GM10266 (cell line): ENCODE results near the gene MAP3K5.
"Not testable (repeated sequence)": the region's sequence is repeated elsewhere in the genome, so short reads cannot be mapped to it uniquely, and the experiment has no call there.

Source experiments
- DNase-seq: peaks from one replicate; pipeline ENCODE4 v3.0.0; 2012; ENCODE audit errors: extremely low spot score
- TF ChIP-seq, protein P1 (sequence below): IDR thresholded peaks from 2 replicates; pipeline ENCODE4 v1.5.1; 2012; ENCODE audit warnings: mild to moderate bottlenecking, low read depth; ENCODE audit not compliant: control insufficient read depth, insufficient read depth; ENCODE audit errors: missing control alignments

MAP3K5 gene

DNA sequence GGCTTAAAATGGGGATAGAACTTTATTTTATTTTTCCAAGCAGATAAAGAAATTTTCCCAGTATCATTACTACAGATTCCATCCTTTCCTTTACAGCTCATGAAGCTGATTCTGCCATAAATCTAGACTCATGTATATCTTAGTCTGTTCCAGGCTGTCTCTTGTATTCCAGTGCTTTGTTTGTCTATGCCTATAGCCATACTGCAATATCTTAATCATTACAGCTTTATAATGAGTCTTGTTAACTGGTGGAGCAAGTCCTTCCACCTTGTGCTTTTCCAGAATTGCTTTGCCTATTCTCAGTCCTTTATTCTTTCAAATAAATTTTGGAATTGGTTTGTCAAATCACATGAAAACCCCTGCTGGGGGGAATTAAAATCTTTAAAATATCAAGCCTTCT is 99.2 kb downstream of the MAP3K5 start:
- TF ChIP-seq, protein P1, sequence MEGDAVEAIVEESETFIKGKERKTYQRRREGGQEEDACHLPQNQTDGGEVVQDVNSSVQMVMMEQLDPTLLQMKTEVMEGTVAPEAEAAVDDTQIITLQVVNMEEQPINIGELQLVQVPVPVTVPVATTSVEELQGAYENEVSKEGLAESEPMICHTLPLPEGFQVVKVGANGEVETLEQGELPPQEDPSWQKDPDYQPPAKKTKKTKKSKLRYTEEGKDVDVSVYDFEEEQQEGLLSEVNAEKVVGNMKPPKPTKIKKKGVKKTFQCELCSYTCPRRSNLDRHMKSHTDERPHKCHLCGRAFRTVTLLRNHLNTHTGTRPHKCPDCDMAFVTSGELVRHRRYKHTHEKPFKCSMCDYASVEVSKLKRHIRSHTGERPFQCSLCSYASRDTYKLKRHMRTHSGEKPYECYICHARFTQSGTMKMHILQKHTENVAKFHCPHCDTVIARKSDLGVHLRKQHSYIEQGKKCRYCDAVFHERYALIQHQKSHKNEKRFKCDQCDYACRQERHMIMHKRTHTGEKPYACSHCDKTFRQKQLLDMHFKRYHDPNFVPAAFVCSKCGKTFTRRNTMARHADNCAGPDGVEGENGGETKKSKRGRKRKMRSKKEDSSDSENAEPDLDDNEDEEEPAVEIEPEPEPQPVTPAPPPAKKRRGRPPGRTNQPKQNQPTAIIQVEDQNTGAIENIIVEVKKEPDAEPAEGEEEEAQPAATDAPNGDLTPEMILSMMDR: no peak
- DNase-seq: no peak

DNA sequence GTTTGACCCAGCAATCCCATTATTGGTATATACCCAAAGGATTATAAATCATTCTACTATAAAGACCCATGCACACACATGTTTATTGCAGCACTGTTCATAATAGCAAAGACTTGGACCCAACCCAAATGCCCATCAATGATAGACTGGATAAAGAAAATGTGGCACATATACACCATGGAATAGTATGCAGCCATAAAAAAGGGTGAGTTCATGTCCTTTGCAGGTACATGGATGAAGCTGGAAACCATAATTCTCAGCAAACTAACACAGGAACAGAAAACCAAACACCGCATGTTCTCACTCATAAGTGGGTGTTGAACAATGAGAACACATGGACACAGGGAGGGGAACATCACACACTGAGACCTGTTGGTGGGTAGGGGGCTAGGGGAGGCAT is 104.4 kb downstream of the MAP3K5 start:
- not testable (repeated sequence) for DNase-seq

DNA sequence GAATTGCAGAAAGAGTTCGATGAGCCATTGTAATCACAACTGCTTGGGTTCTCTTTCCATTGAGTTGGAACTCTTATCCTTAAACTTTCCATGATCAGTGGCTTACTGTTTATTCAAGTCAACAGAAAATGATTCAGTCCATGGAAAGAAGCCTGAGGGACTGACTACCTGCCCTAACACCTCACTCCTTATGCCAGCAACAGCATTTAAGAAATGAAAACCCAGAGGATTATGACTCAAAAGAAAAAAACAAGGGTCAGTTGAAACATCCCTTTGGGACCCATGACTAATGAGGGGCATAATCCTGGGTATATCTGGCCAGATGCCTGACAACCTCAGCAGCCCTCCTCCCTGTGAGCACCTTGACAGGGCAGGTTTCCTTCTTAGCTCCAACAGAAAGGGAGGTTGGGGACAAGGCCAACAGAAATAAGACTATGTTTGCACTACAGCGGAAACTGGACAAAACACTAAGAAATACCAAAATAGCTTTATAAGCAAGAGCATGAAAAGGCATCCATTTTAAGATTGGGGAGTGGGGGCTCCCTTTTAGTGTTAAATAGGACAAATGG is 106.7 kb downstream of the MAP3K5 start:
- no peak for DNase-seq
- TF ChIP-seq, protein P1: no peak

DNA sequence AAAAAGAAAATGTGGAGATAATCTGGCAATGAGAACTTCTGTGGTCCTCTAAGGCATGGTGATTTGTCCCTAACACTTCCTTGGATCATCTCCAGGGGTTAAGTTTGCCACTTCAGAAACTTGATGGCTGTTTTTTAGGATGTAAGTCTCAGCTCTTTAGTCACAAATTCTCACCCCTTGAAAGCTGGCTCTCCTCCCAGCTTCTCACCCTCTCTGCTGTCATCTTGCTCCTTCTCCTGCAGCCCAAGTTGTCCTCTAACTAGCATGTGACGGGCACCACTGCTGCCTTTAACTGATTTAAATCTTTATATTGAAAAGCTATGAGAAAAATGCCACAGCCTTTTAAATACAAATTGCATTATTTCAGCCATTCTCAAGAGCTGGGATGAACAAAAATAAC is 107.8 kb downstream of the MAP3K5 start:
- TF ChIP-seq, protein P1: no peak
- DNase-seq: no peak

DNA sequence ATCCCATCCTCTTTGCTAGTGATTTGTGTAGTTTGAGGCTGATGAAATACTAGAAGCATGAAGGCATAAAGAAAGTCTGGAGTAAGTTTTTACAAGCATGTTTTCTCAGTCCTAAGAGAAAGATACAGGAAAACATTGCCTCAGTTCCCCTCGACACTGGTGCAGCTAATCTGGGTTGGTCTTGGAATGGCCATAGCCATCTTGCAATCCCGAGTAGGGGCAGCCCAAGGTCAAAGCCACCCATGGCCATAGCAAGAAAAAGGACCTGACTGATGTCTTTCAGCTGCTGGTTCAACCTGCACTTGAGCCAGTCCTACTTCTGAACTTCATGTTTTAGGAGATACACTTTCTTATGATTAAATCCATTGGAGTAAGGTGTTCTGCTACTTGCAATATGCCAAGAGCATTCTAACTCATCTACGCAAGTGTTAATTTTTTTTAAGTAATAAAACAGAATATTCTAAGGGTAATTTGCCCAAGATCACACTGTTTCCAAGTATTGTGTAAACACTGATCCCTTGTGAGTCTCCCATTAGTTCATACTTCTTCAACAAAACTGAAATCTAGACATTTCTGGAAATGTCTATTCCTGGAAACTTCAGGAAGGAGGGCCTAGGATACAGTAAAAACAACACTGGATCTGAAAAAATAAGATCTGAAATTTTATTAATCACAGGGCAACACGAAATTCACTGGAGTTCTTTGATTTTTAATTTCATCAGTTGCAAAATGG is 108.9 kb downstream of the MAP3K5 start:
- DNase-seq: no peak
- TF ChIP-seq, protein P1: no peak

DNA sequence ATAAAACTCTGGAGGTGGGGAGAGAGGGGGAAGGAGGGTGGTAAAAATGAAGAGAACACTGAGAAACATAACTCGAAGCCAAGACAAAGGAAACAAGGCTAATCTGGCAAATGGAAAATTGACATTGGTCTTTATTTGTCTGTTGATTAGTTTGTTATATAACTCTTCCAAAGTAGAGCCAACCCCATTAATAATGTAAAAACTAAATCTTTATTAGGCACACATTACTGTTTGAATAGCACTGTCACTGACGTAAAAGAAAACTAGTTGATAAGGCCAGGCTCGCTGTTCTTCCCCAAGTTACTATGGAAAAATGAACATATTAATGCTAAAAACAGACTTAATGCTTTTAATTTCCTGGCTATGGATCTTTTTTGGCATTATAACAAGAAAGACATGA is 110.0 kb downstream of the MAP3K5 start:
- TF ChIP-seq, protein P1: no peak
- no peak for DNase-seq

DNA sequence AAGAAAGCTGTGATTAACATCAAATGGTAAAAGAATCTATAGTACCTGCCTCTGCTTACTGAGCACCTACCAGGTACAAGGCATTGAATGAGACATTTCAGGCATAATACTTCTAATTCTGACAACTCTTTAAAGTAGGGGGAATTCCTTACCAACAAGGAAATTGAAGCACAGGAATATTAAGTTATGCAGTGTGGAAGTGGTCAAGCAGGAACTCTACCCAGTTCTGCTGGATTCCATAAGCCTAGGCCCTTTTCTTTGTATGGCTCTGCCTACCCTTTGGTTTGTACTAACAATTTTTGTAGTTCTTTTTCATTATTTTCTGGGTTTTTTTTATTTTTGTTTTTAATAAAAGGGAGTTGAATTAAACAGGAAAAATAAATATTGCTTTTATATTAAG is 114.5 kb downstream of the MAP3K5 start:
- TF ChIP-seq, protein P1: no peak
- DNase-seq: no peak
